GM12872 (cell line): ENCODE results near the gene NGLY1.

Experiments used
- TF ChIP-seq, protein P1 (sequence below): IDR thresholded peaks from 3 replicates; pipeline ENCODE4 v1.5.1; 2011; ENCODE audit warnings: low read depth, mild to moderate bottlenecking, low read length, moderate library complexity; ENCODE audit not compliant: insufficient read depth

The NGLY1 gene

DNA sequence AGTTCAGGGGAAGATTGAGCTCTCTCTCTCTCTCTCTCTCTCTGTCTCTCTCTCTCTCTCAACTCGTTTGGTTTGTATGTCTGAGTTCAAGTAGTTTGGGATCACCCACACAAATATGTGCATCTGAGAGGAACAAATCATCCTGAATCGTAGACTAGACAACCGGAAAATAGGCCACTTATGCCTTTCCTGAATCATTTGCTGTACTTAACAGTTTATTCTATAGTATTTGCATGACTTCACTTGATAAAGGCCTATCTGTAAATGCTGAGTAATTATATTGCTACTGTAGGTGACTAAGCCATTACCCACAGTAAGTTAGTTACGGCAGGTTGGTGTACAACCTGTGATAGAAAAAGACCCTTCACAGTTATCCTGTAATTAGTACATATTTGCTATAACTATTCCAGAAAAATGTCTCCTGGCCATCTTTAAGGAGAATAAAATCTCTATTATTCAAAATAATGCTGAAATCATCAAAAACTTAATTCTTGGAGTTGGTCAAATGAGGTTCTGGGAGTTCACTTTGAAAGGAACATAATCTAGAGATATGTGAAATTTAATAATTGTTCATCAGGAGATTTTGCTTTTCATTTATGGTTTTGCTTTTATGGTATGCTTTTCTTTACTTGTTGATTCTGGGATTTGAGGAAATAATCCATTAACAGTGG lies 37.7 kb upstream of the NGLY1 start:
- TF ChIP-seq, protein P1, sequence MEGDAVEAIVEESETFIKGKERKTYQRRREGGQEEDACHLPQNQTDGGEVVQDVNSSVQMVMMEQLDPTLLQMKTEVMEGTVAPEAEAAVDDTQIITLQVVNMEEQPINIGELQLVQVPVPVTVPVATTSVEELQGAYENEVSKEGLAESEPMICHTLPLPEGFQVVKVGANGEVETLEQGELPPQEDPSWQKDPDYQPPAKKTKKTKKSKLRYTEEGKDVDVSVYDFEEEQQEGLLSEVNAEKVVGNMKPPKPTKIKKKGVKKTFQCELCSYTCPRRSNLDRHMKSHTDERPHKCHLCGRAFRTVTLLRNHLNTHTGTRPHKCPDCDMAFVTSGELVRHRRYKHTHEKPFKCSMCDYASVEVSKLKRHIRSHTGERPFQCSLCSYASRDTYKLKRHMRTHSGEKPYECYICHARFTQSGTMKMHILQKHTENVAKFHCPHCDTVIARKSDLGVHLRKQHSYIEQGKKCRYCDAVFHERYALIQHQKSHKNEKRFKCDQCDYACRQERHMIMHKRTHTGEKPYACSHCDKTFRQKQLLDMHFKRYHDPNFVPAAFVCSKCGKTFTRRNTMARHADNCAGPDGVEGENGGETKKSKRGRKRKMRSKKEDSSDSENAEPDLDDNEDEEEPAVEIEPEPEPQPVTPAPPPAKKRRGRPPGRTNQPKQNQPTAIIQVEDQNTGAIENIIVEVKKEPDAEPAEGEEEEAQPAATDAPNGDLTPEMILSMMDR: no peak

DNA sequence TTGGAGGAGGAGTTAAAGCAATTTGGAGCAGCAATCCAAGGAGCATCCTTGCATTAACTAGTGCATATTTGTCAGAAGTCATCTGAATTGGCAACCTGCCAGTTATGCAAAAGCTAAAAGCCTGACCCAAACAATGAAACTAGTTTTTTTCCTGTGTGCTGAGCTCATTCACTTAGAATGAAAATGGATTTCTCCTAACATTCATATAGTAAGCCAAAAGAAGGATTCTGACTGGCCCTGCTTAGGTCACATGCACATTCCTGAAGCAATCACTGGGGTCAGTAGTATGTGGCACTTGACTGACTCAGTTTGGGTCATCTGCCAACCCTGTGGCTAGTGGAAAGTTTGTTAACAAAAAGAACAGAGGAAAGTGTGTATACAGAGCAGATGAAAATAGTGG lies 37.1 kb upstream of the NGLY1 start:
- TF ChIP-seq, protein P1: no peak

DNA sequence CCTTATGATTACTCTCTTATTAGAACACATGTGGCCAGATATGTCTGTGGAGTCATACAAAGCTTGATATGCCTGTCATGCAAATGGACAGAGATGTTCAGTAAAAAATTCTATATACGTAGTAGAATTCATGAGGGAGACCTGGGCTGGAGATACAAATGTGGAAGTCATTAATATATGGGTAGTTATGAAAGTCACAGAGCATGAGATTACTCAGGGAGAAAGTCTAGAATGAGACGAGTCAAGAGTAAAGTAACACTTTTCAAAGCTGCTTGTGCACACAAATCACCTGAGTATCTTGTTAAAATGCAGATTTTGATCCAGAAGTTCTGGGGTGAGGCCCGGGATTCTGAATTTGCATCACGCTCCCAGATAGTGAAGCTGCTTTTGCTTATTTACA lies 35.1 kb upstream of the NGLY1 start:
- TF ChIP-seq, protein P1: no peak

DNA sequence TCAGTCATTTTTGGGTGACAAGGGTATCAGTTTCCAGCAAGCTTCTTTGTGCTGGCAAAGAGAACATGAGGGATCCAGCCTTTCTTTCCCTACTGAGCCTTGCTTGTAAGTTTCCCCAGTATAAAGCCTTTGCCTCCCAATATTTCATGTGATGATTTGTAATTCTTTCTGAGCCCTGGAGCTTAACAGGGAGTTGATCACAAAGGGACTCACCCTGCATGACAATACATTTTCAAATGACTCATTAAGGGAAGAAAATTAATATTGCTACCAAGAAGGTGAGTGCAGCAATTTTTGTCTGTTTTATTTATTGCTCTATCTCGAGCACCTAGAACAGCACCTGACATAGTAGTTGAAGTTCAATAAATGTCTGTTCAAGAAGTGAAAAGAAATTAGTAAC lies 34.4 kb upstream of the NGLY1 start:
- TF ChIP-seq, protein P1: no peak

DNA sequence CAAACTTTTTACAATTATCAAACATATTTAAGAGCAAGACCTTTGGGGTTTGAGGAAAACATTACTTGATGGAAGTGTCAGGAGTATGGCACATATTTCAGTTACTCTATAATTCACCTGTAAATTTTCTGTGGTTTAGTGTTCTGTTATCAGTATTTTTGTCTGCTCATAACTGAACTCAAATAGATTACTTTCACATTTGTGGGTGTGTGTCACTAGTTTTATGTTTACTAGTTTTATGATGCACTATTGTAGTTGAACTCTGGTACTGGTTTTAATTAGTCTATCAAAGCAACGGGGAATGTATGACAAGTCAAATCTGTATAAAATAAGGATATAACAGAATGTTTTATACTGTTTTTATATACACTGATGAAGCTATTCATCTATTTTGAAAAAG lies 33.9 kb upstream of the NGLY1 start:
- TF ChIP-seq, protein P1: no peak

DNA sequence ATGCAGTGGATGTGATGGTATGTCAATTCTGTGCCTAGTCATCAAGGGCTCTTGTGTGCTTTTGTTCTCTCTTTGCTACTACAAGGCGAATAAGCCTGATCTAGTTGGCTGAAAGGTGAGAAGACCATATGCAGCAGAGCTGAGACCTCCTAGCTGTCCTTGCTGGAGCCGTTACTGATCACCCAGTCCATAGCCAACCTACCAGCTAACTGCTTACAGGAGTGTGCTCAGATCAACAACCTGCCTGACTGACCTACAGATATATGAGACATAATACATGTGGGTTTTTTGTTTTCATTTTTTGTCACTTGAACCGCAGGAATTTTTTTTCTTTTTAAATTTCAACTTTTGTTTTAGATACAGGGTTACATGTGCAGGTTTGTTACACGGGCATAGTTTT lies 29.4 kb upstream of the NGLY1 start:
- TF ChIP-seq, protein P1: no peak

DNA sequence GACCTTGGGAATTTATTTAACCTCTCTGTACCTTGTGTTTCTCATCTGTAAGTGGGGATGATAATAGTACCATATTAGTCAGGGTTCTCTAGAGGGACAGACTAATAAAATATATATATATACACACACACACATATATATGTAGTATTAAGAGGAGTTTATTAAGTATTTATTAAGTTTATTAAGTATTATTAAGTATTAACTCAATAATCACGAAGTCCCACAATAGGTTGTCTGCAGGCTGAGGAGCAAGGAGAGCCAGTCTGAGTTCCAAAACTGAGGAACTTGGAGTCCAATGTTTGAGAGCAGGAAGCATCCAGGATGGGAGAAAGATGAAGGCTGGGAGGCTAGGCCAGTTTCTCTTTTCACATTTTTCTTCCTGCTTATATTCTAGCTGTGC lies 21.4 kb upstream of the NGLY1 start:
- TF ChIP-seq, protein P1: no peak
